Measurements from ENCODE around the gene CADPS2.

The CADPS2 gene

GRCh38 chr7:122588621-122589020 is 297.6 kb downstream of the CADPS2 start:
- DNase-seq, result no peak

DNA sequence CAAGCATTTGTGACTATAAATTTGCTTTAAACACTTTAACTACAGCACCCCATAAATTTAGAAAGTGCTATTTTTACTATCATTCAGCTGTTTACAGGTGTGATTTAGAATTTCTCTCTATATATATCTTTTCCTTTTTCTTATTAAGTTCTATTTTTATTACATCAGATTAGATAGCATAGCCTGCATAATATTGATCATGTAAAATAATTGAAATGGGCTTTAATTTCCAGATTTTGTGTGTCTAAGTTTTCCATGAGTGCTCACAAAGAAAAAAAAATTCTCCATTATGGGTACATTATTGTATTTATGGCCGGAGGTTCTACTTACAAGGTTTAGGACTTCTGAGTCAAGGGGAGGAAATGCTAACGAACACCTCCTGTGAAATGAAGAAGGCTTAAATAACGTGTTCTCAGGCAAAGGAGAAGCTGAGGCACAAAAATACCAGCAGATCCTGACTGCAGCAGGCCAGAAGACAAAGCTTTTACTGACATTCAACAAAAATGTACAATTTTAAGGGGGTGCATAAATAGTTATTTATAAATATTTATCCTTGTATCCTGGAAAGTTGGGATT is 301.5 kb downstream of the CADPS2 start:
- DNase-seq, result no peak

DNA sequence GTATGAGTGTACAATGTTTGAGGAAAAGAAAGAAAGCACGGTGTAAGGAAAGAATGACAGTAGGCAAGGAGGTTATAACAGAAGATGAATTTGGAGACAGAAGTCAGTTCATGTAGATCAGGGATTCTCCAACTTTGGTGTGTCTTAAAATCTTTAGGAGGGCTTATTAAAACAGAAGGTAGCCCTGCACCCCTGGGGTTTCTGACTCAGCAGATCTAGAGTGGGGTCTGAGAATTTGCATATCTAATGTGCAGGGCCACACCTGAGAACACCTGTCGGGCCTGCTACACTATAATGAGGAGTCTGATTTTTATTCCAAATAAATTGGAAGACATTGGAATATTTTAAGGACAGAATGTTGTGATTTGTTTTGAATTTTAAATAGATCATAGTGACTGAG is 307.9 kb downstream of the CADPS2 start:
- DNase-seq, result no peak

DNA sequence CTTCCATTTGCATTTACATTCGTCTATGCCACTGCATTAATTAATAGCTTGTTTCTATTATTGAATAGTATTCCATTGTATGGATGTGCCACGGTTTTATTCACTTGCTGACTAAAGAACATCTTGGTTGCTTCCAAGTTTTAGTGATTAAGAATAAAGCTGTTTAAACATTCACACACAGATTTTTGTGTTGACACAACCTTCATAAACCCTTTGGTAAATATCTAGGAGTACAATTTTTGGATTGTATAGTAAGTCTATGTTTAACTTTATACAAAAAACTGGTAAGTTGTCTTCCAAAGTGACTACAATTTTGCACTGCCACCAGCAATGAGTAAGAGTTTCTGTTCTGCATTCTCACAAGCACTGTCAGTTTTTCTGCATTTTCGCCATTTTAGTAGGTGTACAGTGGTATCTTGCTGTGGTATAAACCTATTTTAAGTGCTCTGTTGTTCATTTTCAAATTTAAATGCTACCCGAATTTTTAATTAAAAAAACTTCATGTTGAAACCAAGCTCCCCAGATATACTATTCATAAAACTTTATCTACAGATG is 308.7 kb downstream of the CADPS2 start:
- DNase-seq, result no peak

DNA sequence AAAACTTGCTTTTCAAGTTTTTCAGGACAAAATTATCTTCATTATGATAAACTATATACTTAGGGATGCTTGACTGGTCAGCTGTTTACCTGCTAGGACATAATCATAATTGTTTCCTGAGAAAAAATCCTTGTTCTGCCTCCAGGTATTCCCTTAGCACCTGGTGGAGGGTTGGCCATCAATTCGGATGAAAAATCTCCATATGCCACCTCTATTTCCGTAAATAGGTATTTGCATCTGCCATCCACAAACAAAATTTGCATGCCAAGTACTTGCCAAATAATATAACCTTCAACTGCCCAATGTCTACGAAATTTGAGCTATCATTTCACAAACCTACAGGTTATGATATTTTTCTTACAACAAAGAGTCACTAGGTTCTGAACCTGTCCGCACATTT is 313.6 kb downstream of the CADPS2 start:
- no peak for DNase-seq

- DNase-seq, result no peak
These were observed 324.9 kb downstream of the CADPS2 start for GRCh38 chr7:122561326-122561725.

- no peak for DNase-seq
These were observed 329.3 kb downstream of the CADPS2 start for GRCh38 chr7:122556873-122557542.

DNA sequence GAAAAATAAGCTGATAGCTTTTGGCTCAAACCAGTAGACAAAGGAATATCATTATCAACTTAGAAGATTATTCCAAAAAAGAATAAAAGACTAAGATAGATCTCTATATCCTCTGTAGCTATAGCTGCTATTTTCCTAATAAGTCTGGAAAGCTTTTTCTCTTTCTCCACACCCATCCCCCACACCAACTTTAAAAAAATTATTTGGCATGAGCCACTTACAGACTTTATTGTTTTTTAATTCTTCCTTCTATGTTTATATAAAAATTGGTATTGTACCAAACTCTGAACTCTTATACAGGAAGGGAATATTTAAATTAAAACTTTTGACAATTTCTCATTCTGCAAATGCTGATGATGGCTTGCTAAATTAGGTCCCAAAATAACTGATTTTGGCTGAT is 330.0 kb downstream of the CADPS2 start:
- no peak for DNase-seq

GRCh38 chr7:122553761-122554160 is 332.5 kb downstream of the CADPS2 start:
- no peak for DNase-seq

GRCh38 chr7:122552769-122553168 is 333.5 kb downstream of the CADPS2 start:
- no peak for DNase-seq

DNA sequence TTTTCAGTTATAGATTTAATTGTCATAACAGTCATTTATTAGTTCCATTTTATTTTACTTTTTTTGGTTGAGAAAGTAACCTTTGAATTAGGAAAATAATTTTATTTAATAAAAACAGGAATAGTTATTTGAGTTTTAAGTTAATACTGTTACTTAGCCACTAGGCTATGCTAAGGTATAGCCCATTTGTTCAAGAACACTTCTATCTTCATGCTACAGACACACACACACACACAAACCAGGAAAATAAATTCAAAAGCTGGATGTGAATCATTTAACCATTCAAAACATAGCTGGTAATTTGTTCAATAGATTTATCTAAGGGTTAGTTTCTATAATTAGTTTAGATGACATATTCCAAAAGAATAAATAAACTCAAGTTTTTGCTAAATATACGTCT is 335.7 kb downstream of the CADPS2 start:
- no peak for DNase-seq

DNA sequence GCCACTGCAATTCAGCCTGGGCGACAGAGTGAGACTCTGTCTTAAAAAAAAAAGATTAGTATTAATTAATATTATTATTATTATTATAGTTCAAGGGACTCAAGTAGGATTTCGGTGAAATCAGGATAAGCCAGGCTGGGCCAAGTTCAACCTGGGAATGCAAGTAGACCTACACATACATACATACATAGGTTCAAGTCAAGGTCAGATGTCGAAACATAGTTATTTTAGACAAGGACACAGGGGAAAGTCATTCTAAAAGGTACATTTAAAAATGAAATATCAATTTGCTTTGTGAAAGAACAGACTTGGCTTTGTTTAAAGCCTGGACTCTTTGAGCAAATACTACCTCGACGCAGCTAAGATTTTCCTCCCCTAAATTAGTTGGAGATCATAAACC is 336.7 kb downstream of the CADPS2 start:
- DNase-seq, result no peak

GRCh38 chr7:122546496-122546895 is 339.8 kb downstream of the CADPS2 start:
- DNase-seq, result no peak

DNA sequence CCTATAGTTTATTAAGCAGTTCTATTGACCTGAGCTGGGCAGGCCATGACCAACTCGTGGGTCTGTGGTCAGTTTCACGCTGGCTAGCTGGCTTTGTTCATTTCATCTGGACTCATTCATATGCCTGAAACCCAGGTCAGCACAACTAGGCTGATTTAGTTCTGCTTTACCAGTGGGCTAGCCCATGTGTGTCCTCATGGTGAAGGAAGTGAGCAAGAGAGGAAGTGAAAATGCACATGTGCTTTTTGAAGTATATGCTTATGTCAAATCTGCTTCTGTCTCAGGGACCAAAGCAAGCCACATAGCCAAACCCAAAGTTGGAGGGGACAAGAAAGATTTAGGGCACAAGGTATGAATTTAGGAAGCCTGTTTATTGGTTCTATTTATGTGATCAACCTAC is 341.8 kb downstream of the CADPS2 start:
- DNase-seq, result no peak

GRCh38 chr7:122543891-122544290 is 342.4 kb downstream of the CADPS2 start:
- DNase-seq, result no peak

GRCh38 chr7:122543166-122543565 is 343.1 kb downstream of the CADPS2 start:
- DNase-seq, result no peak

GRCh38 chr7:122535086-122535485 is 351.2 kb downstream of the CADPS2 start:
- DNase-seq, result no peak

- no peak for DNase-seq
These were observed 353.6 kb downstream of the CADPS2 start for GRCh38 chr7:122532406-122533269.

- peak in 1 of 5 experiments; percentile 2 for DNase-seq
These were observed 357.3 kb downstream of the CADPS2 start for GRCh38 chr7:122528879-122529481.

- no peak for DNase-seq
These were observed 360.9 kb downstream of the CADPS2 start for GRCh38 chr7:122525355-122525754.

DNA sequence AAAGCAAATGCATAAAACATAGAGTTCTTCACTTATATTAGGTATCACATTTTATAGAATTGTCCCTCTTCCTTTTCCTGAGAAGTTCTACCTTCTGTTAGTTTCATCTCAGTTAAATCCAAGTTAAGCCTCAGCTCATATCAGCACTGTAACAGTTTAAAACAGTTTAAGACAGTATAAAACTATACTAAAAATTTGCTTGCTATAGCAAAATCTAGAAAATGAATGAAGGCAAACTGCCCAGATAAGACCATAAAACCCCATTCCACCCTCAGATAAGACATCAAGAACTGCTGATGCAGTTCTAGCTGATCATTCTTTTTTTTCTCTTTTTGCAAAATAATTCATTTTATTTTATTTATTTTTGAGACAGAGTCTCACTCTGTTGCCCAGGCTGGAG is 364.5 kb downstream of the CADPS2 start:
- no peak for DNase-seq

GRCh38 chr7:122520971-122521555 is 365.2 kb downstream of the CADPS2 start:
- DNase-seq, result no peak

DNA sequence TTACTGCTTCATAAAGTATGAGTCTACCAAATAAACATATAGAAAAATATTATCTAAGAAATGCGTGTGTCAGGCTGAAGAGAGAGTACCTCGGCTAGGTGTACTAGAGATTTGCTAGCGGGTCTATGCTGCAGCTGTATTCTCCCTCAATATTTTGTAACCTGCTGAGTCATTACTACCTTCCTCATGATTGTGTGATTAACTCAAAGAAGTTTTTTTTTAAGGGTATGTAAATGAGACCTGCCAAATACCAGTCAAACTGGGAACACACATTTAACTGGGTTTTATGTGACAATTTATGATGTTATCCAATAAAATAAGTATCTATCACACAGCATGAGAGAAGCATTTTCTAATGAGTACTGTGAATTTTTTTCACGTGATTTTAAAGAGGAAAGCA is 367.8 kb downstream of the CADPS2 start:
- no peak for DNase-seq

All from T-helper 2 cell (primary cell).